MM.1S (cell line): Measurements from ENCODE around the gene KLF4.

Source experiments
- EZH2 ChIP-seq: fragments of 300-600 bp; sonication (generic); optimal IDR thresholded peaks from 2 replicates; pipeline ENCODE3; 2017; ENCODE audit warnings: low read depth, mild to moderate bottlenecking, antibody characterized with exemption, low read length, mixed read lengths
- EZH2phosphoT487 ChIP-seq: fragments of 300-600 bp; sonication (generic); IDR thresholded peaks from 2 replicates; pipeline ENCODE4 v1.6.1; 2018; ENCODE audit warnings: antibody characterized with exemption, low read length
- TF ChIP-seq, protein P1 (sequence below): fragments of 300-600 bp; sonication (generic); IDR thresholded peaks from 2 replicates; pipeline ENCODE4 v1.5.1; 2016; ENCODE audit warnings: antibody characterized with exemption, low read length, mixed read lengths

- TF ChIP-seq, protein P1, sequence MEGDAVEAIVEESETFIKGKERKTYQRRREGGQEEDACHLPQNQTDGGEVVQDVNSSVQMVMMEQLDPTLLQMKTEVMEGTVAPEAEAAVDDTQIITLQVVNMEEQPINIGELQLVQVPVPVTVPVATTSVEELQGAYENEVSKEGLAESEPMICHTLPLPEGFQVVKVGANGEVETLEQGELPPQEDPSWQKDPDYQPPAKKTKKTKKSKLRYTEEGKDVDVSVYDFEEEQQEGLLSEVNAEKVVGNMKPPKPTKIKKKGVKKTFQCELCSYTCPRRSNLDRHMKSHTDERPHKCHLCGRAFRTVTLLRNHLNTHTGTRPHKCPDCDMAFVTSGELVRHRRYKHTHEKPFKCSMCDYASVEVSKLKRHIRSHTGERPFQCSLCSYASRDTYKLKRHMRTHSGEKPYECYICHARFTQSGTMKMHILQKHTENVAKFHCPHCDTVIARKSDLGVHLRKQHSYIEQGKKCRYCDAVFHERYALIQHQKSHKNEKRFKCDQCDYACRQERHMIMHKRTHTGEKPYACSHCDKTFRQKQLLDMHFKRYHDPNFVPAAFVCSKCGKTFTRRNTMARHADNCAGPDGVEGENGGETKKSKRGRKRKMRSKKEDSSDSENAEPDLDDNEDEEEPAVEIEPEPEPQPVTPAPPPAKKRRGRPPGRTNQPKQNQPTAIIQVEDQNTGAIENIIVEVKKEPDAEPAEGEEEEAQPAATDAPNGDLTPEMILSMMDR: no peak
- no peak for TF ChIP-seq EZH2
- TF ChIP-seq EZH2phosphoT487: no peak
These were observed 4.0 kb downstream of the KLF4 start for GRCh38 chr9:107485458-107486043.
